Measurements from ENCODE around the gene PRM1. TPM values are rescaled to one million over a fixed set of nuclear protein-coding genes. Genes with fewer than 3 reads are reported as not detected.

Gene PRM1
- total RNA-seq, 4 donors from 2014 or later = not detected

GRCh38 chr16:11242658-11243057, 38.5 kb downstream of the PRM1 start:
- H3K9me3 ChIP-seq = no peaks in the 10 kb centered on the region
- TF ChIP-seq, protein P1, sequence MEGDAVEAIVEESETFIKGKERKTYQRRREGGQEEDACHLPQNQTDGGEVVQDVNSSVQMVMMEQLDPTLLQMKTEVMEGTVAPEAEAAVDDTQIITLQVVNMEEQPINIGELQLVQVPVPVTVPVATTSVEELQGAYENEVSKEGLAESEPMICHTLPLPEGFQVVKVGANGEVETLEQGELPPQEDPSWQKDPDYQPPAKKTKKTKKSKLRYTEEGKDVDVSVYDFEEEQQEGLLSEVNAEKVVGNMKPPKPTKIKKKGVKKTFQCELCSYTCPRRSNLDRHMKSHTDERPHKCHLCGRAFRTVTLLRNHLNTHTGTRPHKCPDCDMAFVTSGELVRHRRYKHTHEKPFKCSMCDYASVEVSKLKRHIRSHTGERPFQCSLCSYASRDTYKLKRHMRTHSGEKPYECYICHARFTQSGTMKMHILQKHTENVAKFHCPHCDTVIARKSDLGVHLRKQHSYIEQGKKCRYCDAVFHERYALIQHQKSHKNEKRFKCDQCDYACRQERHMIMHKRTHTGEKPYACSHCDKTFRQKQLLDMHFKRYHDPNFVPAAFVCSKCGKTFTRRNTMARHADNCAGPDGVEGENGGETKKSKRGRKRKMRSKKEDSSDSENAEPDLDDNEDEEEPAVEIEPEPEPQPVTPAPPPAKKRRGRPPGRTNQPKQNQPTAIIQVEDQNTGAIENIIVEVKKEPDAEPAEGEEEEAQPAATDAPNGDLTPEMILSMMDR (IDR thresholded peaks at IDR 0.05) = no peak
- TF ChIP-seq POLR2A (IDR thresholded peaks at IDR 0.05) = no peak
- intact Hi-C loops (cut with DNase I; ENCODE audit: low total_unique reads) = no loop called here
- DNase-seq = no peak
- H3K4me3 ChIP-seq = no peak overlapping the region
- H3K36me3 ChIP-seq = no peaks in the 10 kb centered on the region
- H3K27ac ChIP-seq = no peak overlapping the region
- no peaks in the 10 kb centered on the region for H3K4me1 ChIP-seq
- no peaks in the 10 kb centered on the region for H3K27me3 ChIP-seq

DNA sequence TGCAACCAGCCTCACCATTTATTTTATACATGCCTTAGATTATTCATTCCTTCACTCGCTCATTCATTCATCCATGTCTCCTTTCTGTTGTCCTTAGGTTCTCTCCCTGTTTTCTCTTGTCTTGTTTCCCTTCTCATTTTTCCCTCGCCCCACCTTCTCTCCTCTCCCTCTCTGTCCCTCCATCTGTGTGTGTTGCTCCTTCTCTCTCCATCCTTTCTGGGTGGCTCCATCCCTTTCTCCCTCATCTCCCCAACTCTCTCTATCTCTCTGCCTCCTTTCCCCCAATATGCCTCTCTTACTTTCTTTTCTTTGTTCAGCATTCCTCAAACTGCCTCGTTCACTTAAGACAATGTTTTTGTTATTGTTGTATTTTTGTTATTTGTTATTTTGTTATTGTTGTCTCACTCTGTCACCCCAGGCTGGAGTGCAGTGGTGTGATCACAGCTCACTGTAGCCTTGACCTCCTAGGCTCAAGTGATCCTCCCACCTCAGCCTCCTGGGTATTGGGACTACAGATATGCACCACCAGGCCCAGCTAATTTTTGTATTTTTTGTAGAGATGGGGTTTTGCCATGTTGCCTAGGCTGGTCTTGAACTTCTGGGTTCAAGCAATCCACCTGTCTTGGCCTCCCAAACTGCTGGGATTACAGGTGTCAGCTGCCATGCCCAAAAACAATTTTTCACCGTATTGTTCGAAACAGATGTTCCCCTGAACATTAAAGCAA, 39.5 kb downstream of the PRM1 start:
- intact Hi-C loops (cut with DNase I; ENCODE audit: low total_unique reads) = no loop called here
- H3K27ac ChIP-seq = no peak overlapping the region
- DNase-seq = no peak
- H3K36me3 ChIP-seq = no peaks in the 10 kb centered on the region
- TF ChIP-seq, protein P1 (IDR thresholded peaks at IDR 0.05) = no peak
- TF ChIP-seq POLR2A (IDR thresholded peaks at IDR 0.05) = no peak
- no peaks in the 10 kb centered on the region for H3K9me3 ChIP-seq
- H3K27me3 ChIP-seq = no peaks in the 10 kb centered on the region
- no peak overlapping the region for H3K4me3 ChIP-seq
- no peaks in the 10 kb centered on the region for H3K4me1 ChIP-seq

DNA sequence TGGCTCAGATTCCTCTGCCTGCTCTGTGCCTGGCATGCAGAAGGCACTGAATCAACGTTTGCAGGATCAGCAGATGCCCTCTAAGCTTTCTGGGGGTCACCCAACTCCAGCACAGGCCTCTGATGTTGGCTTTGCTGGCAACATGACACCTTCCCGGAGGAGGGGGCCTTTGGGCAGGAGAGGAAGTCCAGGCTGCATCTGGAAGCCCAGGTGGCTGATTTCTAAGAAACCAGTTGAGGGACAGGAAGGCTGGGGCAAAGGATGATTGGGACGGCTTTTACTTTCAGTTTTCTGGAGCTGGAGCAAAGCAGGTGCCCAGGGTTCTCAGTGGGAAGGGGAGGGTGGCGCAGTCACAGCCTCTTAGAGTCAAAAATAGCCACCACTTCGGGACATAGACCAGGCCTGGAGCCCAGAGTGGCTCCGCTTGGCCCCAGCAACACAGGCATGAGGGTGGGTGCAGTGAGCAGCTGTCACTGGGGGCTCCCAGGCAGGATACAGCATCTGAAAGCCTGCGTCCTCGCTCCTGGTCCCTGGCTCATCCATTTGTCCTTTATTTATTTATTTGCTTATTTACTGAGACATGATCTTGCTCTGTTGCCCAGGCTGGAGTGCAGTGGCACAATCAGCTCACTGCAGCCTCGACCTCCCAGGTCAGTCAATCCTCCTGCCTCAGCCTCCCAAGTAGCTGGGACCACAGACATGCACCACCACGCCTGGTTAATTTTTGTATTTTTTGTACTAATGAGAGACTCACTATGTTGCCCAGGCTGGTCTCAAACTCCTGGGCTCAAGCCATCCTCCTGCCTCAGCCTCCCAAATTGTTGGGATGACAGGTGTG, 40.3 kb downstream of the PRM1 start:
- H3K27me3 ChIP-seq = no peaks in the 10 kb centered on the region
- H3K9me3 ChIP-seq = no peaks in the 10 kb centered on the region
- H3K4me1 ChIP-seq = no peaks in the 10 kb centered on the region
- H3K27ac ChIP-seq = no peak overlapping the region
- intact Hi-C loops (cut with DNase I; ENCODE audit: low total_unique reads) = no loop called here
- no peak for TF ChIP-seq POLR2A (IDR thresholded peaks at IDR 0.05)
- TF ChIP-seq, protein P1 (IDR thresholded peaks at IDR 0.05) = no peak
- no peak for DNase-seq
- no peak overlapping the region for H3K4me3 ChIP-seq
- H3K36me3 ChIP-seq = no peaks in the 10 kb centered on the region

GRCh38 chr16:11239644-11240632, 41.2 kb downstream of the PRM1 start:
- H3K9me3 ChIP-seq = no peaks in the 10 kb centered on the region
- intact Hi-C loops (cut with DNase I; ENCODE audit: low total_unique reads) = no loop called here
- H3K27me3 ChIP-seq = no peaks in the 10 kb centered on the region
- H3K36me3 ChIP-seq = no peaks in the 10 kb centered on the region
- no peak for DNase-seq
- no peak overlapping the region for H3K4me3 ChIP-seq
- TF ChIP-seq, protein P1 (IDR thresholded peaks at IDR 0.05) = no peak
- no peak for TF ChIP-seq POLR2A (IDR thresholded peaks at IDR 0.05)
- no peak overlapping the region for H3K27ac ChIP-seq
- no peaks in the 10 kb centered on the region for H3K4me1 ChIP-seq
